Heart left ventricle (tissue), 16 donors: ENCODE data around the gene UNKL. TPM values are rescaled to one million over a fixed set of nuclear protein-coding genes. Genes with fewer than 3 reads are reported as not detected.

Source experiments
- ATAC-seq, 4 donors: fragments of 200-7000 bp; cut with Tn5 transposase; one replicate each; pipeline ENCODE4 v1.9.1; 2020 to 2022; ENCODE audit warnings: moderate library complexity in 4 of 4, mild to moderate bottlenecking in 3 of 4, moderate number of reproducible peaks in 1 of 4
- DNase-seq, 5 donors: peaks; one replicate each; pipeline ENCODE4 v3.0.0-alpha.2; 2020
- H3K27ac ChIP-seq, 12 donors: fragments of 200-600 bp; sonication (generic) in 4 of 12; one replicate each; pipeline versions ENCODE4 v1.5.0 to v1.8.0; 2016 to 2022; ENCODE audit warnings: mild to moderate bottlenecking in 2 of 12
- H3K27me3 ChIP-seq, 9 donors: fragments of 200-600 bp; sonication (generic) in 2 of 9; one replicate each; pipeline versions ENCODE4 v1.5.1 to v1.8.0; 2016 to 2022; ENCODE audit warnings: mild to moderate bottlenecking in 3 of 9
- H3K36me3 ChIP-seq, 9 donors: fragments of 200-600 bp; sonication (generic) in 2 of 9; one replicate each; pipeline versions ENCODE4 v1.5.0 to v1.8.0; 2018 to 2022; ENCODE audit warnings: mild to moderate bottlenecking in 2 of 9
- H3K4me1 ChIP-seq, 12 donors: fragments of 200-600 bp; sonication (generic) in 4 of 12; one replicate each; pipeline versions ENCODE4 v1.5.0 to v1.8.0; 2016 to 2022; ENCODE audit warnings: mild to moderate bottlenecking in 3 of 12
- H3K4me3 ChIP-seq, 12 donors: fragments of 200-600 bp; sonication (generic) in 4 of 12; one replicate each; pipeline versions ENCODE4 v1.5.0 to v1.8.0; 2017 to 2022; ENCODE audit warnings: mild to moderate bottlenecking in 9 of 12, moderate library complexity in 4 of 12
- H3K9me3 ChIP-seq, 12 donors: fragments of 200-600 bp; sonication (generic) in 4 of 12; one replicate each; pipeline versions ENCODE4 v1.5.0 to v1.8.0; 2016 to 2022; ENCODE audit warnings: mild to moderate bottlenecking in 1 of 12
- POLR2A ChIP-seq, 2 donors: fragments of 450-650 bp; IDR thresholded peaks; one replicate each; pipeline ENCODE4 v1.6.1; 2017; ENCODE audit warnings: antibody characterized with exemption in 2 of 2, mild to moderate bottlenecking in 2 of 2, moderate library complexity in 2 of 2
- WGBS, 4 donors: extraction: QIAGEN DNeasy Blood & Tissue Kit in 2 of 4; methylation state at CpG; one replicate each; pipeline versions ENCODE4 v1.1.5 to v1.1.7; 2013 to 2018; 5-methylcytosine and 5-hydroxymethylcytosine counted together
- intact Hi-C, 10 donors: fragments of 100-400 bp; cut with DNase I; formaldehyde crosslinking; loops; one replicate each; pipeline versions ENCODE4 v1.11.1 to v1.14.2; 2022
- polyA plus RNA-seq, 2 donors: library from polyadenylated mRNA; stranded (reverse); fragments of 200-250 nt; gene quantifications; one replicate each; pipeline ENCODE4 v1.2.3, GENCODE V29; 2013
- total RNA-seq, 9 donors: library from RNA; depleted of rRNA in 2 of 9; stranded (reverse); fragments of >200 nt in 2 of 9; fragmentation: NEBNext Ultra II Directional in 3 of 9; extraction: Animal tissue kit (Norgen Biotek cat#: 25700) in 3 of 9; gene quantifications; one replicate each; pipeline versions ENCODE4 v1.1.0 to v1.2.4, GENCODE V29; 2016 to 2023
- TF ChIP-seq, protein P1 (sequence below), 12 donors: fragments of 200-600 bp; sonication (generic) in 4 of 12; IDR thresholded peaks; one replicate each; pipeline versions ENCODE4 v1.5.0 to v1.8.0; 2018 to 2022; ENCODE audit warnings: antibody characterized with exemption in 12 of 12, mild to moderate bottlenecking in 5 of 12
- donor health status: ischemic (EF 13 %, LVEDD 7.1; RV severe dilation, severe dysfunction).
- donor health status: healthy with polysubstance abuse.
- donor health status: DM: no; HTN: yes; CAD: no.
- donor health status: DM: no; HTN: no; CAD: no.
- donor health status: ischemic (EF 25% LVEDD 6.9; RV normal size, moderate dysfunction).
- donor health status: ischemic (EF 25% LVEDD 5.7; RV mildly dilated, moderate dysfunction).
- donor health status: healthy.
- donor health status: DM: yes; HTN: yes; CAD: no.
- donor health status: ischemic (EF 35%, LVEDD 5.7; RV mildly dilated, moderate dysfunction).
- donor health status: nonischemic (EF 11% LVEDD 7.7; RV severe dilation, severe dysfunction).
- donor health status: DM: yes; HTN: yes; CAD: no.
- donor health status: PGD.
- donor health status: ischemic (EF 29% LVEDD 5.4; RV normal size, mild dysfunction).
- donor health status: nonischemic (EF 23%, LVEDD 6.1; RV moderate dilation, normal function).

UNKL gene
- total and polyA plus RNA-seq, 11 donors: 4.3 to 18.3 (median 9.2) TPM

- intact Hi-C loops: no loop called here
Measured at GRCh38 chr16:1335996-1336395, 78.5 kb downstream of the UNKL start.

DNA sequence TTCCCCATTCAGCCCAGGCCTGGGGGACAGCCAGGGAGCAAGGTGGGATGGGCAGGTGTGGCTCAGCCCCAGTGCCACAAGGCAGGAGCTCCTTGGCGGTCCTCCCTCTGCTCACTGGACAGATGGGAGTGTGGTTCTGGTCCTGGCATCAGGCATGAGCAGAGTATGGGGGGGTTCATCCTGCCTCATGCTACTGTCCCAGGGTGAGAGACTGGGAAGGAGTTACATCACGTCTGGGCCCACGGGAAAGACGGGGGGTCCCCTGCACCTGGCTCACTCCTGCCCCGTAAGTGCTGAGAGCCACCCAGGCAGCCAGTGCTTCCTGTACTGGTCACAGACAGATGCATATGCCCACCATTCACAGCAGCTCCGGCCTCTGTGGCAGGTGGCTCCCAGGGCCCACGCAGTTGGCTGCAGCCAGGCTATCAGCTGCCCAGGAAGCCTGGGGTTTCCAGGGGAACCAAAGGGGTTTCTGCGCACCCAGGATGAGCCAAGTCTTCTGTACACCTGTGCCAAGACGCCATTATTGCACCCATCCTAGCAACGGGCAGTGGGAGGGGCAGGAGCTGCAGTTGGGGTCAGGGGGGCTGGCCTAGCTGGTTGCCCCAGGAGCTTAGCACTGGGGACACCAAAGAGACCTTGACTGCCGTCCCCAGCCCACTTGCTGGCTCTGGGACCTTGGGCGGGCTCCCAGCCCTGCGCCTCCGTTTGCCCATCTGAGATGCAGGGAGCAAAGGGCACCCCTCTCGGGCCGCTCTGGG is 79.1 kb downstream of the UNKL start:
- no peak overlapping the region for H3K4me3 ChIP-seq
- no peak overlapping the region for H3K27ac ChIP-seq
- H3K4me1 ChIP-seq: peaks cover 0 to 38% (median 25%) of the 10 kb centered on the region in 12 donors
- peaks cover 8 to 47% (median 30%) of the 10 kb centered on the region in 9 donors for H3K27me3 ChIP-seq
- DNase-seq (no peak), ATAC-seq (no peak)
- H3K9me3 ChIP-seq: peaks cover 0 to 3% (median 0%) of the 10 kb centered on the region in 12 donors
- no peaks in the 10 kb centered on the region for H3K36me3 ChIP-seq
- TF ChIP-seq, protein P1, sequence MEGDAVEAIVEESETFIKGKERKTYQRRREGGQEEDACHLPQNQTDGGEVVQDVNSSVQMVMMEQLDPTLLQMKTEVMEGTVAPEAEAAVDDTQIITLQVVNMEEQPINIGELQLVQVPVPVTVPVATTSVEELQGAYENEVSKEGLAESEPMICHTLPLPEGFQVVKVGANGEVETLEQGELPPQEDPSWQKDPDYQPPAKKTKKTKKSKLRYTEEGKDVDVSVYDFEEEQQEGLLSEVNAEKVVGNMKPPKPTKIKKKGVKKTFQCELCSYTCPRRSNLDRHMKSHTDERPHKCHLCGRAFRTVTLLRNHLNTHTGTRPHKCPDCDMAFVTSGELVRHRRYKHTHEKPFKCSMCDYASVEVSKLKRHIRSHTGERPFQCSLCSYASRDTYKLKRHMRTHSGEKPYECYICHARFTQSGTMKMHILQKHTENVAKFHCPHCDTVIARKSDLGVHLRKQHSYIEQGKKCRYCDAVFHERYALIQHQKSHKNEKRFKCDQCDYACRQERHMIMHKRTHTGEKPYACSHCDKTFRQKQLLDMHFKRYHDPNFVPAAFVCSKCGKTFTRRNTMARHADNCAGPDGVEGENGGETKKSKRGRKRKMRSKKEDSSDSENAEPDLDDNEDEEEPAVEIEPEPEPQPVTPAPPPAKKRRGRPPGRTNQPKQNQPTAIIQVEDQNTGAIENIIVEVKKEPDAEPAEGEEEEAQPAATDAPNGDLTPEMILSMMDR (IDR thresholded peaks at IDR 0.05): no peak
- TF ChIP-seq POLR2A (IDR thresholded peaks at IDR 0.05): no peak
- WGBS, 4 donors: 59 to 69% (median 66%) methylated on average over 11 to 16 of the region's 16 CpGs
- intact Hi-C loops: no loop called here

More at GRCh38 chr16:1335996-1336395, 78.5 kb downstream of the UNKL start:
- Histone ChIP-seq H3K4me3 (no peak overlapping the region), H3K9me3 (no peaks in the 10 kb centered on the region), H3K36me3 (no peaks in the 10 kb centered on the region), H3K4me1 (peaks cover 0 to 38% (median 25%) of the 10 kb centered on the region in 12 donors), H3K27me3 (peaks cover 8 to 47% (median 30%) of the 10 kb centered on the region in 9 donors), H3K27ac (no peak overlapping the region)
- 18 to 41% (median 30%) methylated on average over 10 to 12 of the region's 12 CpGs for WGBS, 4 donors
- TF ChIP-seq POLR2A (IDR thresholded peaks at IDR 0.05): no peak
- TF ChIP-seq, protein P1 (IDR thresholded peaks at IDR 0.05): no peak
- DNase-seq (no peak), ATAC-seq (no peak)

DNA sequence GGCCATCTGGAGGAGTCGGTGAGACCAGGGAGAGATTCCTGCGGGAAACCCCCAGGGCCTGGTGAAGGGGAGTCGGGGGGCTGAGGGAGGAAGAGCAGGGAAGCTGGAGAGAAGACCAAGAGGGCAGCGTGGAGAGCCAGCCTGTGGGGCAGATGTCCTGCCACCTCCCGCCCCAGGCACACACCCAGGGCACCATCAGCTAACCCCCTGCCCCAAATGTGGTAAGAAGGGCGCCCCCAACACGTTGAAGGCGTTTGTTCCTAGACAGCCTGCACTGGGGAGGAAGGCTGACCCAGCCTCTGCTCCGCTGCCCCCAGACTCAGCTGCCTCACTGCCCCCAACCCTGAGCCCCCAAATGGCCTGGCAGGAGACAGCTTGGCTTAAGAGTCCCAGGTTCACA is 79.8 kb downstream of the UNKL start:
- no peak for TF ChIP-seq POLR2A (IDR thresholded peaks at IDR 0.05)
- TF ChIP-seq, protein P1 (IDR thresholded peaks at IDR 0.05): no peak
- DNase-seq (no peak), ATAC-seq (no peak)
- Histone ChIP-seq H3K27me3 (peaks cover 8 to 47% (median 30%) of the 10 kb centered on the region in 9 donors), H3K9me3 (peaks cover 0 to 6% (median 0%) of the 10 kb centered on the region in 12 donors), H3K36me3 (no peaks in the 10 kb centered on the region), H3K4me3 (peak overlapping the region in 3 of 12 donors; percentile 46 to 62 (median 57)), H3K27ac (no peak overlapping the region), H3K4me1 (peaks cover 0 to 38% (median 25%) of the 10 kb centered on the region in 12 donors)
- intact Hi-C loops: no loop called here
- 41 to 63% (median 50%) methylated on average over 4 to 9 of the region's 9 CpGs for WGBS, 4 donors

DNA sequence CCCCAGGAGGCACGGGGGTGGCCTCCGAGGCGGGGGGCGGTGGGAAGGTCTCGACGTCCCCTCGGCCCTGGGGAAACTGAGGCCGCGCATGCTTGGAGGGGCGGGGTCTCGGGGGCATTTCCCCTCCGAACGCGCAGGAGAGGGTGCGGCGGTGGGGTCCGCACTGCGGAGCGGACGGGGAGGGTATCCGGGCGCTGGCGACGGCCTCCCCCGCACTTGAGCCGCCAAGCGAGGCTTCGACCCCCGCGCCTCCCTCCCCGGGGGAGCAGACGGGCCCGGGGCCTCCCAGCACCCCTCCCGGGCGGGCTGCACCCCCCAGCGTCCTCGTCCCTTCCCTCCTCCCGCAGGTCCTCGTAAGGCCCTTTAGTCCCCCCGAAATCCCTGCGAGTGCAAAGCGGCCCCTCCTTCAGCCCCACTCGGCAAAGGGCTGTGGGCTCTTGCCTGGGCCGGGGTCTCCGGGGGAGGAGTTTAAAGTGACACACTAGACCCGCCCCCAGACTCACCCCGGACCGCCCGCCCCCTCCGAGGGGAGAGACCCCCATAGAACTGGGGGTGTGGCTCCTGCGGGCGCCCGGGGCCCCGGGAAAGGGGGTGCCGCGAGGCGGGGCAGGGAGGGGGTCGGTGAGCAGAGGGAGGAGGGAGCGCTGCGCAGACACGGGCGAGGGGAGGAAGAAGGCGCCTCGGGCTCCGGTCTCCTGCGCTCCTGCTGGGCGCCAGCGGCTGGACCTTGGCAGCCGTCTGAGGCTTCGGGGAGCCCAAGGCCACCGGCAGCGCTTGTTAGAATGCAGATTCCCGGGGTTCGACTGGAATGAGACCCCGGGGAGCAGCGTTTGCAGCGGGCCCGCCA is 80.4 kb downstream of the UNKL start:
- DNase-seq (no peak), ATAC-seq (no peak)
- Histone ChIP-seq H3K27ac (peak overlapping the region in 3 of 12 donors; percentile 76 to 83 (median 81)), H3K4me1 (peaks cover 0 to 38% (median 25%) of the 10 kb centered on the region in 12 donors), H3K9me3 (peaks cover 0 to 6% (median 0%) of the 10 kb centered on the region in 12 donors), H3K27me3 (peaks cover 8 to 47% (median 30%) of the 10 kb centered on the region in 9 donors), H3K36me3 (no peaks in the 10 kb centered on the region), H3K4me3 (peak overlapping the region; percentile 41 to 65 (median 56))
- TF ChIP-seq POLR2A (IDR thresholded peaks at IDR 0.05): no peak
- TF ChIP-seq, protein P1 (IDR thresholded peaks at IDR 0.05): no peak
- intact Hi-C loops: no loop called here
- WGBS, 4 donors: 2 to 5% (median 3%) methylated on average over 34 to 78 of the region's 78 CpGs
